ENCODE results near the gene SCTR.

- TF ChIP-seq CTCF (IDR thresholded peaks at IDR 0.05) (no peak), EZH2 (IDR thresholded peaks at IDR 0.05; ENCODE audit: borderline replicate concordance, insufficient read depth, low read depth, low read length, poor library complexity, severe bottlenecking) (no peak)
These were observed 60.3 kb downstream of the SCTR start for GRCh38 chr2:119463990-119464389.
